T-helper 1 cell (primary cell): ENCODE measurements around the gene AGFG2.
A peak's percentile ranks its signal among the peaks of the same experiment; 100 is the strongest.
"Not testable (repeated sequence)": the region's sequence is repeated elsewhere in the genome, so short reads cannot be mapped to it uniquely, and the experiment has no call there.

Experiments
- DNase-seq, 5 donors: peaks; one replicate each; pipeline ENCODE4 v3.0.0-alpha.2; 2012 to 2020
- total RNA-seq, 4 donors: gene quantifications; one replicate each; lab custom pipeline; 2026; lab: John Stamatoyannopoulos, UW

AGFG2 gene
- total RNA-seq, result 27.5 to 53.3 (median 49.8) reads per million in 4 donors

DNA sequence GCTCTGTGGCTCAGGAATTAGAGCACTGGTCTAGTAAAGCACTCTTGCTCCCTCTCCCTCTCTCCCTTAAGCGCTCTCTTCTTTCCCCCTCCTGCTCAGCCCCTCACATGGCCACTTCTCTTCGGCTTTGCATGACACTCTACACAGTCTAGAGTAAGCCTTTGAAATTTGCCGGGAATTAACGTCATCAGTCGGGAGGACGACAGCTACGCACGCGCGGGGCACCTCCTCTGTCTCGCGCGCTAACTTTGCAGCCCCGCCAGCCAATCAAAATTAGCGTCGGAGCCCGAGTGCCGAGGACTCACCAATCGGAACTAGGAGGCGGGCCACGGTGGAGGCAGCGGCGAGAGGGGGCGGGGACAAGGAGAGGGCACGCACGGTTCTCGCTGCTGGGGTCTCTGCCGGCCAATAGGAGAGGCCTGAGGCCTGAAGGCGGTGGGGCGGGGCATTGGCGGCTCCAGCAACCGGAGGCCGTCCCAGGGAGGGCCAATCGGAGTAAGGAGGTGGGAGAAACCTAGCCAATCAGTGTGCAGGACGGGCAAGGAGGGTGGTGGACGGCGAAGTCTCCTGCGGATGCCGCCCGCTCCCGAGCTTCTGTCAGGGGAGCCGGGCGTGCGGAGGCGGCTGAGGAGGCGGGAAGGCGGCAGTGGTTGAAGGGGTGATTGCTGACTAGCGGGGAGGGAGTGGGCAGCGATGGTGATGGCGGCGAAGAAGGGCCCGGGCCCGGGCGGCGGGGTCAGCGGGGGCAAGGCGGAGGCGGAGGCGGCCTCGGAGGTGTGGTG is at the start of gene AGFG2:
AGFG2 (plus strand) TSS at position 550 of the 782 bp plus-strand sequence; CDS start at position 694, 144 bp downstream.
- peak; percentile 100 for DNase-seq

DNA sequence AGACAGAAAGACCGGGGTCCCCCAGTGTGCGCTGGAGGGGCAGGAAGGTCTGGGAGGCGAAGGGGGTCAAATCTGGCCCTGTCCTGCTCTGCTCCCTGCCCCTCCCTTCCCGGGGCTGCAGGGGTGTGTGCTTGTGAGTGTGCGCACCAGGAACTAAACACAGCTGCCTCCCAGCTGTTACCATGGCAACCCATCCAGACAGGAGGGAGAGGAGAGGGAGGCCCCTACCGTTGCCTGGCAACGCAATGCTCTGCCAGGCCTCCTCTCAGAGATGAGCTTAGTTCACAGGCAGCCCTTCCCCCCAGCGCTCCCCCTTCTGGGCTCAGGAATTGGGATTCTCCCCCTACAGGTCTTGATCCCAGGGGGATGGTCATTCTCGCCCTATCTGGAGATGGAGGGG is 49.2 kb upstream of the AGFG2 start:
- DNase-seq, result peak in 2 of 5 donors; percentile 25 to 48

DNA sequence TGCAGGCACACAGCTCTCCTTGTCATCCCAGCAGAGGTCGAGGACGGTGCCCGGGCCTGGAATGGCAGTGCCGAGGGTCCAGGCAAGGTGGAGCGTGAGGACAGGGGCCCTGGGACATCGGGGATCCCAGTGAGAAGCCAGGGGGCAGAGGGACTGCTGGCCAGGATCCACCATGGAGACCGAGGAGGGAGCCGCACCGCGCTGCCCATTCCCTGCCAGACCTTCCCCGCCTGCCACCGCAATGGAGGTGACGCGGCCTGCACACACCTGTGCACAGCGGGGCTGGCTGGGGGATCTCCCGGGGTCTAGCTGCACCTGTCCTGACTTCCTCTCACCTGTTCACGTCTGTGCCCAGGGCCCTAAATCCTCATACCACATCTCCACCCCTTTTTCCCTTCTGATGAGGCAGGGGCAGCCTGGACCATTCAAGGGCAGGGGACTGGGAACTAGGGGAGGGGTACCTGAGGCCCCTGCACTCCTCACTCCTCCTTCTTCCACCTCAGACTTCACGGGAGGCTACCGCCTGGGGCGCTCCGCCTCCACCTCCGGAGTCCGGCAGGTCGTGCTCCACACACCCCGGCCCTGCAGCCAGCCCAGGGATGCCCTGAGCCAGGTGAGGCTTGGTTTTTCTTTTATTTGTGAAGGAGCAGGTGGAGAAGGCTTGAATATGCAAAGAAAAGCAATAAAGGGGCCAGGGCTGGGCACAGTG is 48.4 kb upstream of the AGFG2 start:
- no peak for DNase-seq

DNA sequence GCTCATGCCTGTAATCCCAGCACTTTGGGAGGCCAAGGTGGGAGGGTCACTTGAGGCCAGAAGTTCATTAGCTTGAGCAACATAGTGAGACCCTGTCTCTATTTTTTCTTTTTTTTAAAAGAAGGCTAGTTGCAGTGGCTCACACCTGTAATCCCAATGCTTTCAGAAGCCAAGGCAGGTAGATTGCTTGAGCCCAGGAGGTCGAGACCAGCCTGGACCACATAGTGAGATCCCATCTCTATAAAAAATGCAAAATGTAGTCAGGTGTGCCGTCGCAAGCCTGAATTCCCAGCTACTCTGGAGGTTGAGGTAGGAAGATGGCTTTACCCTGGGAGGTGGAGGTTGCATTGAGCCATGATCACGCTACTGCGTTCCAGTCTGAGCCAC is 47.8 kb upstream of the AGFG2 start:
- no peak for DNase-seq

DNA sequence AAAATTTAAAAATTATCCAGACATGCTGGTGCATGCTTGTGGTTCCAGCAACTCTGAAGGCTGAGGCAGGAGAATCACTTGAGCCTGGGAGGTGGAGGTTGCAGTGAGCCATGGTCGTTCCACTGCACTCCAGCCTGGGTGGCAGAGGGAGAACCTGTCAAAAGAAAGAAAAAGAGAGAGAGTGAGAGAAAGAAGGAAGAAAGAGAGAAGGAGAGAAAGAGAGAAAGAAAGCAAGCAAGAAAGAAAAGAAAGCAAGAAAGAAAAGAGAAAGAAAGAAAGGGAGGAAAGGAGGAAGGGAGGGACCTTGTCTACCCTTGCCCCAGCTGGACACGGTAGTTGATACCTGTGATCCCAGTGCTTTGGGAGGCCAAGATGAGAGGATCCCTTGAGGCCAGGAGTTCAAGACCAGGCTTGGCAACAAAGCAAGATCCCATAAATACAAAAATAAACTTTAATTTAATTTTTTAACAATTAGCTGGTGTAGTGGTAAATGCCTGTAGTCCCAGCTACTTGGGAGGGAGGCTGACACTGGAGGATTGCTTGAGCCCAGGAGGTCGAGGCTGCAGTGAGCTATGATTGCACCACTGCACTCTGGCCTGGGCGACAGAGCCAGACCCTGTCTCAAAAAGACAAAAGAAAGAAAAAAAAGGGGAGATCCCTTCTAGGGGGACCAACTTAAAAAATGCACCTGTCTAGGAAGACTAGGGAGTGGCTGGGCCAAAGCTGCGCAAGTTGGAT is 46.1 kb upstream of the AGFG2 start:
- DNase-seq, result no peak

- DNase-seq, result peak in 2 of 5 donors; percentile 52 to 57
Measured at GRCh38 chr7:100493476-100494264, 45.3 kb upstream of the AGFG2 start.

- DNase-seq, result no peak
Measured at GRCh38 chr7:100496509-100496908, 42.5 kb upstream of the AGFG2 start.

DNA sequence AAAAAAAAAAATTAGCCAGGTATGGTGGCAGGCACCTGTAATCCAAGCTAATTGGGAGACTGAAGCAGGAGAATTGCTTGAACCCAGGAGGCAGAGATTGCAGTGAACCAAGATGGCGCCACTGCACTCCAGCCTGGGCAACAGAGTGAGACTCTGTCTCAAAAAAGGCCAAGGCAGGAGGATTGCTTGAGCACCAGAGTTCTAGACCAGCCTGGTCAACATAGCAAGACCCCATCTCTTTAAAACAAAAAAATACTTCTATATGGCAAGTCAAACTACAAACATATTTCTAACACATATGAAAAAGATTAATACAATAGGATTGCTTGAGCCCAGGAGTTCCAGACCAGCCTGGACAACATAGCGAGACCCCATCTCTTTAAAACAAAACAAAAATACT is 38.3 kb upstream of the AGFG2 start:
- DNase-seq, result not testable (repeated sequence)

DNA sequence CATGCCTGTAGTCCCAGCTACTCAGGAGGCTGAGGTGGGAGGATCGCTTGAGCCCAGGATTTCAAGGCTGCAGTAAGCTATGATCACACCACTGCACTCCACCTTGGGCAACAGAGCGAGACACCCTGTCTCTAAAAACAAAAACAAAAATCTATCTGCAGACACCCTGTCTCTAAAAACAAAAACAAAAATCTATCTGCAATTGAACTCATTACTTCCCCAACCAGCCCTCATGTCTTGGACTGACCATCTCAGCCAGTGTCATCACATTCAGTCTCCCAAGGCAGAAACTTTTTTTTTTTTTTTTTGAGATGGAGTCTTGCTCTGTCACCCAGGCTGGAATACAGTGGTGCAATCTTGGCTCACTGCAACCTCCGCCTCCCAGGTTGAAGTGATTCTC is 35.0 kb upstream of the AGFG2 start:
- DNase-seq, result not testable (repeated sequence)

- no peak for DNase-seq
Measured at GRCh38 chr7:100504887-100505611, 34.0 kb upstream of the AGFG2 start.

DNA sequence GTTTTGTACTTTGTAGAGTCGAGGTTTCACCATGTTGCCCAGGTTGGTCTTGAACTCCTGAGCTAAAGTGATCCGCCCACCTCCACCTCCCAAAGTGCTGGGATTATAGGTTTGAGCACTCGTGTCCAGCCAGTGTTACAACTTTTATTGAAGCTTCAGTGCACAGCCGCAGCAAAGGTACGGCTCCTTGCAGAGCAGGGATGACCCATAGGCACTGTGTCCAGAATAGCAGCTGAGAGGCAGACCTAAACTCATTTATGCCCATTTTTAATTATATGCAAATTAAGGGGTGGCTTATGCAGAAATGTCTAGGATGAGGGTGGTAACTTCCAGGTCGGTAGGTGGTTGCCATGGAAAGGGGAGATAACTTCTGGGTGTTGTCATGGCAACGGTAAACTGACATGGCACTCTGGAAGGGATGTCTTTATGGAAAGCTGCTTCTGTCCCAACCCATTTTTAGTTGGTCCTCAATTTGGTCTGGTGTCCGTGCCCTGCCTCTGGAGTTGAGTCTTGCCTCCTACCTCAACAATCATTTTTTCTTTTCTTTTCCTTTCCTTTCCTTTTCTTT is 32.6 kb upstream of the AGFG2 start:
- no peak for DNase-seq

DNA sequence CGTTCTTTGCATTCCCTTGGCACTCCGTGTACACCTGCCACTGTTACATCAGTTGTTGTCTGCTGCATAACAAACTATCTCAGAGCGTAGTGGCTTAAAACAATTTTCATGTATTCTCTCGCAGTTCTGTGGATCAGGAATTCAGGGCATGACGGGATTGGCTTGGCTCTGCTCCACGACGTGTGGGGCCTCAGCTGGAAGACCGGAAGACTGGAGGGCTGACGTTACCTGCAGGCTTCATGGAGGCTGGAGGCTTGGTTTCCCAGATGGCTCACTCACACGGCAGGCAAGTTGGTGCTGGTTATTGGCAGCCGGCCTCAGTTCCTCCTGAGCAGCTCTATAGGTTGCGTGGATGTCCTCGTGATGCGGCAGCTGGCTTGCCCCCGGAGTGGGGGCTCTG is 29.8 kb upstream of the AGFG2 start:
- no peak for DNase-seq

- no peak for DNase-seq
Measured at GRCh38 chr7:100510437-100511239, 28.4 kb upstream of the AGFG2 start.

DNA sequence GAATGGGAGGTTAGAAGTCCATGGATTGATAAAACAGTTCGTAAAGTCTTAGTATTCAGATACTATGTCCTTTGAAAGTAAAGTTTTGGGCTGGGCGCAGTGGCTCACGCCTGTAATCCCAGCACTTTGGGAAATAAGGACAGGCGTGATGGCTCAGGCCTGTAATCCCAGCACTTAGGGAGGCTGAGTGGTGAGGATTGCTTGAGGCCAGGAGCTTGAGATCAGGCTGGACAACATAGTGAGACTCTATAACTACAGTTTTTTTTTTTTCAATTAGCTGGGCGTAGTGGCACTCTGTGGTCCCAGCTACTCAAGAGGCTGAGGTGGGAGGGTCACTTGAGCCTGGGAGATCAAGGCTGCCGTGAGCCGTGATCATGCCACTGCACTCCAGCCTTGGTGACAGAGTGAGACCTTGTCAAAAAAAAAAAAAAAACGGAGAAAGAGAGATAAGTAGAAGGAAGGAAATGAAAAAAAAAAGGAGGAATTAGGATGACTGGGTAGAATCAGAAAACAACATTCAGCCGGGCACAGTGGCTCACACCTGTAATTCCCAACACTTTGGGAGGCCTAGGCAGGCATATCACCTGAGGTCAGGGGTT is 25.7 kb upstream of the AGFG2 start:
- no peak for DNase-seq

DNA sequence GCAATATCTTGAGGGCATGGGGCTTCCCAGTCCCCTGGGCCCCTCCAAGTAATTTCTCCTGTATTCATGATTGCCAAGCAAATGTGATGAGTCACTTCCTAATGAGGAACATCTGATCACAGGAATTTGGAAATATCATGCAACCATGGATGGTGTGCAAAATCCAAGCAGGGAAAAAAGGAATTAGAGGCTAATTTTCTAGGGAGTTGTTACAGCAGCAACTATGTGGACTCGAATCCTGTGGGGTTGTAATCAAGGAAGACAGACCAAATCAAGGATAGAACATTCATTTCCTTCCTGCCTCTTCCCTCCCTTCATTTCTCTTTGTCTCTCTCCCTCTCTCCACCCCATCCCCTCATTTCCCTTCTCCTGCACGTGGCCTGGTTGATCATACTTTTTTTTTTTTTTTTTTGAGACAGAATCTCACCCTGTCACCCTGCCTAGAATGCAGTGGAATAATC is 23.9 kb upstream of the AGFG2 start:
- DNase-seq, result no peak

DNA sequence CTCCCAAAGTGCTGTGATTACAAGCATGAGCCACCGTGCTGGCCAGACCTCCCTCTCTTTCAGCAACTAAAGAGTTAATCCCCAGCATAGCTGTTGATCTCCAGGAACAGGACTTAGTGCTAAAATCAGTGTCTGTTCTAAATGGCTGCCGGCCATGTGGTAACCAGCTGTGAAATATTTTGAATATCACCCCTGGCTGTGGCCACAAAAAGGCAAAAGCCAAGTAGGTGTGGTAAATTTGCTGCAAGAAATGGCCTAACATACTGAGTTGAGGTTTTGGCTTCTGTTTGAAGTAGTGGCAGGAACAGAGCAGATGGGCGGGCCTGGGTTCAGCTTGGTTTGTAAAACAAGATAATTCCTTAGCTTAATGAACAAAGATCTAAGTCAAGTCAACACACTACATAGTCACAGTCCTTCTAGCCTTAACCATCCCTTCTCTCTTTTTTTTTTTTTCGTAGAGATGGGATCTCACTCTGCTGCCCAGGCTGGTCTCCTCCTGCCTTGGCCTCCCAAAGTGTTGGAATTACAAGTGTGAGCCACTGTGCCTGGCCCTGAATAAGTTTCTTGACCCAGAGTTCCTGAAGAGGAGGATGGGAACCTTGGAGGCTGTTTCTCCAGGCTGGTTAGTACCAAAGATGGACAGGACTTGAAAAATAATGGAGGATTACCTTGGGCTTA is 22.7 kb upstream of the AGFG2 start:
- peak; percentile 11 to 60 (median 32) for DNase-seq

DNA sequence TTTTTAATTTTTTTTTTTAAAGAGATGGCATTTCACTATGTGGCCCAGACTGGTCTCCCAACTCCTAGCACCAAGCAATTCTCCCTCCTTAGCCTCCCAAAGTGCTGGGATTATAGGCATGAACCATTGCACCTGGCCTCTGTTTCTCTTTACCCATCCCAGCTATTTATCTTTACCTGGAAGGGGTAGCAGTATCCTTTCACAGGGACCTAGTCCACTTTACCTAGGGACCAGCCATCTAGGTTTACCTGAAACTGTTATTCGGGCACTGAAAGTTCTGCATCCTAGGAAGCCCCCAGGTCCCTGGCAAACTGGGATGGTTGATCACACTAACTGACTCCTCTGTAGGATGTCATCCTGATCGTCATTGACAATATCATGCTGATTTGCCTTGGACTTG is 21.7 kb upstream of the AGFG2 start:
- DNase-seq, result no peak

DNA sequence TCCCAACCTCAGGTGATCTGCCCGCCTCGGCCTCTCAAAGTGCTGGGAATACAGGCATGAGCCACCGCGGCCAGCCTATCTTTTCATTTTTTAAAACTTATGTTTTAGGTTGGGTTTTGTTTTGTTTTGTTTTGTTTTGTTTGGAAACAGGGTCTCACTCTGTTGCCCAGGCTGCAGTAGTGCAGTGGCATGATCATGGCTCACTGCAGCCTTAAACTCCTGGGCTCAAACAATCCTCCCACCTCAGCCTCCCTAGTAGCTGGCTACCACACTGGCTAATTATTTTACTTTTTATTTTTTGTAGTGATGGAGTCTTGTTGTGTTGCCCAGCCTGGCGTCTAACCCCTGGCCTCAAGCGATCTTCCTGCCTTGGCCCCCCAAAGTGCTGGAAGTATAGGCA is 19.4 kb upstream of the AGFG2 start:
- no peak for DNase-seq

GRCh38 chr7:100520138-100520537 is 18.9 kb upstream of the AGFG2 start:
- DNase-seq, result no peak

DNA sequence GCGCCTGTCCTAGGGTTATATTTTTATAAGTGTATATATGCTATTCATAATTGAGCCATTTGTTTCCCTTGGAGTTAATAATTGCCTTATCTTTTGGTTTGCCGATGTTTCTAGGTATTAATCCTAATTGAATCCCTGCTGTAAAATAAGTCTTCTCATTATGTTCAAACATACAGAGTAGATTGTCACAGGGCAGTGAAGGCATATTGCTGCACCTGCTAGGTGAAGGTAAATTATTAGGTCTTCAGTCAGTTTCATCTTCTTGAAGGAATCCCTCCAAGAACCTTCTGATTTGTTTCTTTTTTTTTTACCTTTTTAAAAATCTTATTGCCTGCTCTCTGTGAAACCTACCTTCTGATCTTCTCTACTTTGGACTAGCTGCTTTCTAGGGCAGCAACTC is 17.9 kb upstream of the AGFG2 start:
- DNase-seq, result no peak
